ENCODE results near the gene PTK7.

PTK7 gene

DNA sequence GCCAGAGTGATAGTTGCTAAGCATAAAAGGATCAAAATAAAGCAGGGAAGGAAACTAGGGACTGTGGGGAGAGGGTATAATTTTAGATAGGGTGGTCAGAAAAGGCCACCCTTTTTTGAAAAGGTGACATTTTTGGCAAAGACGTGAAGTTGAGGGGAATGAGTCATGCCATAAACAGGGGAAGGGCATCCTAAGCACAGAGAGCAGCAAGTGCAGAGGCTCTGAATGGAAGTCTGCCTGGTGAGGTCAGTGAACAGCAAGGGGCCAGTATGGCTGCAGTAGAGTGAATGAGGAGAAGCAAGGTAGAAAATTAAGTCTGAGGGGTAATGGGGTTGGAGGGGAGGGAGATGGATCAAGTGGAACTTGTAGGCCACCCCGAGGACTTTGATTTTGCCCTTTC lies 14.3 kb upstream of the PTK7 start:
- peaks cover 51% of the 10 kb centered on the region for H3K36me3 Mint-ChIP-seq (ENCODE audit: low read depth)

DNA sequence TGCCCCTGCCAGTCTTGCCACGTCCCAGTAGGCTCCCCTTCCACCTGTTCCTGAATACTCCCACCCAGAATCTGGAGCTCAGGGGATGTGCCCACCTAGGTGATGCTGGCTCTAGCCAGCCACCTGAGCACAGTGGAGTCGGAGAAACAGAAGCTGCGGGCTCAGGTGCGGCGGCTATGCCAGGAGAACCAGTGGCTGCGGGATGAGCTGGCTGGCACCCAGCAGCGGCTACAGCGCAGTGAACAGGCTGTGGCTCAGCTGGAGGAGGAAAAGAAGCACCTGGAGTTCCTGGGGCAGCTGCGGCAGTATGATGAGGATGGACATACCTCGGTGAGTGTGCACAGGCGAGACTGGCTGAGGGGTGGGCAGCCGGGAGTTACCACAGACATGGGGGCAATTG lies 13.3 kb upstream of the PTK7 start:
- Mint-ChIP-seq H3K27ac (no peak overlapping the region), H3K9me3 (no peaks in the 10 kb centered on the region), H3K27me3 (ENCODE audit: low read depth) (no peaks in the 10 kb centered on the region), H3K4me1 (peaks cover 38% of the 10 kb centered on the region), H3K4me3 (no peak overlapping the region), H3K36me3 (ENCODE audit: low read depth) (peaks cover 47% of the 10 kb centered on the region)
- TF ChIP-seq, protein P1, sequence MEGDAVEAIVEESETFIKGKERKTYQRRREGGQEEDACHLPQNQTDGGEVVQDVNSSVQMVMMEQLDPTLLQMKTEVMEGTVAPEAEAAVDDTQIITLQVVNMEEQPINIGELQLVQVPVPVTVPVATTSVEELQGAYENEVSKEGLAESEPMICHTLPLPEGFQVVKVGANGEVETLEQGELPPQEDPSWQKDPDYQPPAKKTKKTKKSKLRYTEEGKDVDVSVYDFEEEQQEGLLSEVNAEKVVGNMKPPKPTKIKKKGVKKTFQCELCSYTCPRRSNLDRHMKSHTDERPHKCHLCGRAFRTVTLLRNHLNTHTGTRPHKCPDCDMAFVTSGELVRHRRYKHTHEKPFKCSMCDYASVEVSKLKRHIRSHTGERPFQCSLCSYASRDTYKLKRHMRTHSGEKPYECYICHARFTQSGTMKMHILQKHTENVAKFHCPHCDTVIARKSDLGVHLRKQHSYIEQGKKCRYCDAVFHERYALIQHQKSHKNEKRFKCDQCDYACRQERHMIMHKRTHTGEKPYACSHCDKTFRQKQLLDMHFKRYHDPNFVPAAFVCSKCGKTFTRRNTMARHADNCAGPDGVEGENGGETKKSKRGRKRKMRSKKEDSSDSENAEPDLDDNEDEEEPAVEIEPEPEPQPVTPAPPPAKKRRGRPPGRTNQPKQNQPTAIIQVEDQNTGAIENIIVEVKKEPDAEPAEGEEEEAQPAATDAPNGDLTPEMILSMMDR (IDR thresholded peaks at IDR 0.05; ENCODE audit: unreplicated experiment in 3 of 3) = no peak

More for the DNA sequence above, 14.3 kb upstream of the PTK7 start:
- H3K27ac Mint-ChIP-seq = peak overlapping the region; percentile 77 to 99 (median 97)
- H3K27me3 Mint-ChIP-seq (ENCODE audit: low read depth) = no peaks in the 10 kb centered on the region
- peaks cover 38% of the 10 kb centered on the region for H3K4me1 Mint-ChIP-seq
- H3K4me3 Mint-ChIP-seq = peak overlapping the region; percentile 68 to 97 (median 96)
- TF ChIP-seq, protein P1 (IDR thresholded peaks at IDR 0.05; ENCODE audit: unreplicated experiment in 3 of 3) = no peak
- no peaks in the 10 kb centered on the region for H3K9me3 Mint-ChIP-seq

DNA sequence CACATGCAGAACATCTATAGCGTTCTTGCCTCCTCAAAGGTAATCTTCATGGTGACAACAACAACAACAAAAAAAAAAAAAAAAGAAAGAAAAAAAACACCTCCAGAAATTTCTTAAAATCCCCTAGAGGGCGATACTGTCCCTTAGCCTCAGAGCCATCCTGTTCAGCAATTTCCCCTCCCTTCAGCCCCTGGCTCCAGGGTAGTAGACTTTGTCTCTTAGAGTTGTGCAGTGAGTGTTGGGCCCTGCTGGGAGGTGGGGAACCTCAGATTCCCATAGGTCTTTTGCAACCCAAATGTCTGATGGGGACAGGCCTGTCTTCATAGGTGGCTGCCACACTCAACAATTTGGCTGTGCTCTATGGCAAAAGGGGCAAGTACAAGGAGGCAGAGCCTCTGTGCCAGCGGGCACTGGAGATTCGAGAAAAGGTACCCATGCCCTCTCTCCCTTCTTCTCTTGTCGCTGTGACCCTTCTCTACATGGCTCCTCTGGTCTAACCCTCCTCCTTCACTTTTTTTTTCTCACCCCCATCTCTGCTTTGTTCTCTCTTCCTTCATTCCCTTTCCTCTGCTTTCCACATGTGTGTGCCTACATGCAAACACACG lies 6.0 kb upstream of the PTK7 start:
- H3K4me3 Mint-ChIP-seq = peak overlapping the region; percentile 53 to 60 (median 59)

DNA sequence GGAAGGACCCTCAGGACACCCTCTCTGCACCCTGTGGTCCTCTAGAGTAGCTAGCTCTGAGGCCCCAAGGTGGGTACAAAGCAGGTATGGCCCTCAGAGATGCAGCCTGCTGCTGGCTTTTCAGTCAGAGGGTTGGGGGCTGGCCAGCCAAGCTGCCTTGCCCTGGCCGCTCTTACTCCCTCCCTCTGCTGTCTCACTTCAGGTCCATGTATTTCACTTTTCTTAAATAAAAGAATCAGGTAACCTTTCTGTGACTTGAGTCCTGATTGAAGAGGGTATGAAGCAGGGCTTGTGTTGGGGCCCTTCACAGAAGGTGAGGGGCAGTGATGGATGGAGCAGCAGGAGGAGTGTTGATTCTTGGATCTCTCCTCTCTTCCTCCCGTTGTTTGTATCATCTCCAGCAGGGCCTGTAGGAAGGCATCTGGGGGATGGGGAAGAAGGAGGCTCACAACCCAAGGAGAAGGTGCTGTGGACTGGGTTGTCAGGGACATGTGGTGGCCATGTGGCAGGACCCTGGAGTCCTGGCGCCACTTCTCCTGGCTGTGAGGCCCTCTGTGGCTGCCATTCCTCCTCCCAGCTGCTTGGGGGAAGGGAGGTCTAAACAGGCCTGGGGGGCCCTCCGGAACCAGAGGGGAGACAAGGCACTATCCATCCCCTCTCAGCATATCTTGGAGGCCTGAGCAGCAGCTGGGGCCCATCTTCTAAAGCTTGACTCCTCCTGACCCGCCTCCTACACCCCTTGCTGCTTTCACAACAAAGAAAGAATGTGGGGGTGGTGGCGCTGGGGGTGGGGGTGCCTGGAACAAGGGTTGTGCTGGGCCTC lies 1.1 kb upstream of the PTK7 start:
- peak overlapping the region; percentile 82 to 90 (median 89) for H3K4me3 Mint-ChIP-seq
- H3K36me3 Mint-ChIP-seq (ENCODE audit: low read depth) = peaks cover 29% of the 10 kb centered on the region
- TF ChIP-seq, protein P1 (IDR thresholded peaks at IDR 0.05; ENCODE audit: unreplicated experiment in 3 of 3) = no peak
- no peaks in the 10 kb centered on the region for H3K27me3 Mint-ChIP-seq (ENCODE audit: low read depth)
- peak overlapping the region; percentile 95 to 99 (median 97) for H3K27ac Mint-ChIP-seq
- H3K4me1 Mint-ChIP-seq = peaks cover 69% of the 10 kb centered on the region
- no peaks in the 10 kb centered on the region for H3K9me3 Mint-ChIP-seq

More for the DNA sequence above, 6.0 kb upstream of the PTK7 start:
- no peaks in the 10 kb centered on the region for H3K27me3 Mint-ChIP-seq (ENCODE audit: low read depth)
- peak overlapping the region; percentile 80 to 97 (median 95) for H3K27ac Mint-ChIP-seq
- TF ChIP-seq, protein P1 (IDR thresholded peaks at IDR 0.05; ENCODE audit: unreplicated experiment in 3 of 3) = peak; percentile 59 to 78 (median 67)
- H3K9me3 Mint-ChIP-seq = no peaks in the 10 kb centered on the region
- H3K4me1 Mint-ChIP-seq = peaks cover 40% of the 10 kb centered on the region
- H3K36me3 Mint-ChIP-seq (ENCODE audit: low read depth) = peaks cover 43% of the 10 kb centered on the region

DNA sequence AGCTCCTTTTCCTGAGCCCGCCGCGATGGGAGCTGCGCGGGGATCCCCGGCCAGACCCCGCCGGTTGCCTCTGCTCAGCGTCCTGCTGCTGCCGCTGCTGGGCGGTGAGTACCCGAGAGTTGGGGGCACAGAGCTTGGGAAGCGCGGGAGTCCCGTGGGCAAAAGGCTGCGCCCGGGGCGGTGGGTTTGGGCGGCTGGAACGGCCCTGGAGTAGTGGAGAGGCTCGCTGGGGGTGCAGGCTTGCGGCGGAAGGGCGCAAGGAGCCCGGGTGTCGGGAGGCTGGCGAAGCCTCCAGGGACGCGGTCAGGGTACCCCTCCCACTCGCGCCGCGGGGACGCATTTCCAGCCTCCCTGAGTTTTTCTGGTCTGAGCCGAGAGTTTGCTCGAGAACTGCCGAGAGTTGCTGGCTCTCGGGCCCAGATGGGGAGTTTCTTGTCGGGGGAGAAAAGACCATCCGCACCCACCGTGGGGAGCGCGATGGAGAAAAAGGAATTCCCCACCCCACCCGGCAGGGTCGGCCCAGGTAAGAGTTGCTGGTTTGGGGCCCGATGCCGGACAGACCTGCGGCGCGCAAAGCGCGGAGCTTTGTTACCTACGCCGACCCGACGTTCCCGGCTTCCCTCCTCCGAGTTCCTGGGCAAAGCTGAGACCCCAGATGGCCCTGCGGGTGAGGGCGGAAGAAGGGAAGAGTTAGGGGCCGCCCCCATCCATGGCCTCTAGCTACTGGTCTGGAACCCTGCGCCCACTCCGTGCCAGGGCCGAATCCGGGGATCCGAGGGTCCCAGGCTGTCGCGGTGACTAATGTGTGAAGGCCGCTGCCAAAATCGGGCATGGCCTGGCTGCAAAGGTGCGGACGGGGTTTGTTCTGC lies 584 bp downstream of the PTK7 start:
- TF ChIP-seq, protein P1 (IDR thresholded peaks at IDR 0.05; ENCODE audit: unreplicated experiment in 3 of 3) = no peak
- H3K4me3 Mint-ChIP-seq = peak overlapping the region; percentile 74 to 88 (median 82)
- peaks cover 29% of the 10 kb centered on the region for H3K36me3 Mint-ChIP-seq (ENCODE audit: low read depth)

More for the DNA sequence above, 584 bp downstream of the PTK7 start:
- no peaks in the 10 kb centered on the region for H3K9me3 Mint-ChIP-seq
- peaks cover 71% of the 10 kb centered on the region for H3K4me1 Mint-ChIP-seq
- no peaks in the 10 kb centered on the region for H3K27me3 Mint-ChIP-seq (ENCODE audit: low read depth)
- H3K27ac Mint-ChIP-seq = peak overlapping the region; percentile 89 to 90 (median 90)
